HCT116 (cell line): ENCODE data around the gene KCNH2. TPM values are rescaled to one million over a fixed set of nuclear protein-coding genes. Genes with fewer than 3 reads are reported as not detected.

ENCODE experiments used
- ATAC-seq: fragments of 200-7000 bp; cut with Tn5 transposase; 2 replicates; pipeline ENCODE4 v1.9.1; 2020; ENCODE audit warnings: mild to moderate bottlenecking, moderate library complexity
- BruUV-seq: library from RNA; stranded (reverse); fragments of 400-500 nt; replicated peaks from 2 replicates; lab custom pipeline; 2021; lab: Mats Ljungman, UMichigan
- CTCF ChIA-PET: fragments of 300-600 bp; sonication (Branson Sonifier 250); formaldehyde crosslinking; loops from one replicate; lab custom pipeline; 2021; ENCODE audit warnings: antibody characterized with exemption; lab: Charles Lee
- POLR2A ChIA-PET: fragments of 300-600, 350-600 bp; sonication (Branson Sonifier 250); formaldehyde crosslinking; loops from one replicate; lab custom pipeline; 2021; ENCODE audit warnings: antibody characterized with exemption; lab: Charles Lee
- RAD21 ChIA-PET, 2 experiments: fragments of 300-600 bp; sonication (Branson Sonifier 250); formaldehyde crosslinking; loops; one replicate each; lab custom pipeline; 2023; ENCODE audit warnings: low total read pairs in 2 of 2; ENCODE audit not compliant: uncharacterized antibody in 2 of 2, unreplicated experiment in 2 of 2, low non-redundant PET in 1 of 2; lab: Charles Lee
- DNase-seq: peaks from one replicate; pipeline ENCODE4 v3.0.0-alpha.2; 2010; ENCODE audit warnings: low read depth, low spot score
- H2AFZ ChIP-seq: fragments of 200-600 bp; shearing (Covaris generic), sonication (generic); 2 replicates; pipeline ENCODE4 v1.6.1; 2017; ENCODE audit warnings: low read depth, mixed run types, mixed read lengths, antibody characterized with exemption, low read length; ENCODE audit not compliant: poor library complexity, severe bottlenecking
- H3K27ac ChIP-seq: 2 replicates; pipeline ENCODE4 v1.5.1; 2012; ENCODE audit warnings: low read depth, low read length
- H3K27me3 ChIP-seq: fragments of 200-600 bp; sonication (generic); 2 replicates; pipeline ENCODE4 v1.6.1; 2016; ENCODE audit warnings: mixed run types, low read length, mixed read lengths; ENCODE audit not compliant: insufficient read depth
- H3K36me3 ChIP-seq, 2 experiments: fragments of 200-500 bp in 1 of 2; fragments of 200-600 bp in 1 of 2; sonication (Bioruptor generic) in 1 of 2; sonication (generic) in 1 of 2; 2 replicates each; pipeline versions ENCODE4 v1.5.1 to v1.6.1; 2014 to 2016; ENCODE audit warnings: low read length in 2 of 2, inconsistent platforms in 1 of 2, mixed read lengths in 1 of 2, mixed run types in 1 of 2; ENCODE audit not compliant: insufficient read depth in 2 of 2, control insufficient read depth in 1 of 2
- H3K4me1 ChIP-seq, 2 experiments: fragments of 200-600 bp in 1 of 2; sonication (generic) in 1 of 2; 2 replicates each; pipeline versions ENCODE4 v1.5.1 to v1.6.1; 2012 to 2017; ENCODE audit warnings: low read length in 2 of 2, inconsistent platforms in 1 of 2, mild to moderate bottlenecking in 1 of 2, mixed read lengths in 1 of 2, mixed run types in 1 of 2, moderate library complexity in 1 of 2; ENCODE audit not compliant: insufficient read depth in 2 of 2, control insufficient read depth in 1 of 2
- H3K4me2 ChIP-seq: fragments of 200-600 bp; sonication (generic); 2 replicates; pipeline ENCODE4 v1.6.1; 2017; ENCODE audit warnings: mixed run types, low read length, mixed read lengths
- H3K4me3 ChIP-seq, 2 experiments: fragments of 200-600 bp in 1 of 2; sonication (generic) in 1 of 2; replicated peaks in 1 of 2; 2 replicates each; pipeline ENCODE4 v1.5.1; 2011 to 2016; ENCODE audit warnings: low read length in 2 of 2, control low read depth in 1 of 2, low read depth in 1 of 2, mild to moderate bottlenecking in 1 of 2, mixed read lengths in 1 of 2, mixed run types in 1 of 2
- H3K79me2 ChIP-seq: fragments of 200-600 bp; sonication (generic); 2 replicates; pipeline ENCODE4 v1.6.1; 2017; ENCODE audit warnings: mild to moderate bottlenecking, mixed run types, low read length, moderate library complexity, mixed read lengths; ENCODE audit not compliant: insufficient read depth
- H3K9ac ChIP-seq: fragments of 200-600 bp; sonication (generic); 2 replicates; pipeline ENCODE4 v1.6.1; 2016; ENCODE audit warnings: low read length, mixed read lengths
- H3K9me2 ChIP-seq: fragments of 200-600 bp; sonication (generic), shearing (Covaris generic); 2 replicates; pipeline ENCODE4 v1.6.1; 2017; ENCODE audit warnings: mixed run types, mild to moderate bottlenecking, moderate library complexity; ENCODE audit not compliant: insufficient read depth
- H3K9me3 ChIP-seq, 2 experiments: fragments of 200-500 bp in 1 of 2; fragments of 200-600 bp in 1 of 2; sonication (Bioruptor generic) in 1 of 2; sonication (generic) in 1 of 2; 2 replicates each; pipeline ENCODE4 v1.6.1; 2014 to 2017; ENCODE audit warnings: low read length in 2 of 2, mixed read lengths in 2 of 2, inconsistent platforms in 1 of 2, low read depth in 1 of 2, mild to moderate bottlenecking in 1 of 2, mixed run types in 1 of 2, moderate library complexity in 1 of 2; ENCODE audit not compliant: control insufficient read depth in 1 of 2, insufficient read depth in 1 of 2
- H4K20me1 ChIP-seq: fragments of 200-600 bp; sonication (generic), shearing (Covaris generic); 2 replicates; pipeline ENCODE4 v1.6.1; 2017; ENCODE audit warnings: mixed run types, mild to moderate bottlenecking, moderate library complexity; ENCODE audit not compliant: insufficient read depth
- CBX3 ChIP-seq: IDR thresholded peaks from 2 replicates; pipeline ENCODE4 v1.6.1; 2012; ENCODE audit warnings: low read depth
- ELF1 ChIP-seq: IDR thresholded peaks from 2 replicates; pipeline ENCODE4 v1.6.1; 2012; ENCODE audit warnings: low read depth, borderline replicate concordance
- JUND ChIP-seq: IDR thresholded peaks from 2 replicates; pipeline ENCODE4 v1.6.1; 2012
- POLR2AphosphoS5 ChIP-seq: IDR thresholded peaks from 2 replicates; pipeline ENCODE4 v1.6.1; 2011; ENCODE audit warnings: mild to moderate bottlenecking, low read depth, low read length, moderate library complexity
- YY1 ChIP-seq: IDR thresholded peaks from 2 replicates; pipeline ENCODE4 v1.6.1; 2011; ENCODE audit warnings: low read length, low read depth, moderate library complexity, mild to moderate bottlenecking; ENCODE audit not compliant: insufficient replicate concordance; ENCODE audit errors: extremely low read depth
- ZFX ChIP-seq: fragments of 450-650 bp; IDR thresholded peaks from 2 replicates; pipeline ENCODE4 v1.6.1; 2017
- intact Hi-C: fragments of 100-400 bp; cut with micrococcal nuclease; formaldehyde crosslinking; loops from 2 replicates; pipeline ENCODE4 v1.10.0; 2022
- total RNA-seq: library from RNA; stranded (reverse); gene quantifications from one replicate; pipeline ENCODE4 v1.2.1, GENCODE V29; 2021; ENCODE audit not compliant: unreplicated experiment
- TF ChIP-seq, protein P1 (sequence below): IDR thresholded peaks from 2 replicates; pipeline ENCODE4 v1.6.1; 2011; ENCODE audit warnings: mild to moderate bottlenecking, low read length, moderate library complexity; ENCODE audit not compliant: insufficient replicate concordance; ENCODE audit errors: extremely low read depth
- TF ChIP-seq, protein P2 (sequence below): IDR thresholded peaks from 2 replicates; pipeline ENCODE4 v1.6.1; 2012; ENCODE audit warnings: low read depth
- TF ChIP-seq, protein P3 (sequence below): IDR thresholded peaks from 2 replicates; pipeline ENCODE4 v1.6.1; 2012

Gene KCNH2
- total RNA-seq, 1 experiment from 2014 or later, result 9.7 TPM

DNA sequence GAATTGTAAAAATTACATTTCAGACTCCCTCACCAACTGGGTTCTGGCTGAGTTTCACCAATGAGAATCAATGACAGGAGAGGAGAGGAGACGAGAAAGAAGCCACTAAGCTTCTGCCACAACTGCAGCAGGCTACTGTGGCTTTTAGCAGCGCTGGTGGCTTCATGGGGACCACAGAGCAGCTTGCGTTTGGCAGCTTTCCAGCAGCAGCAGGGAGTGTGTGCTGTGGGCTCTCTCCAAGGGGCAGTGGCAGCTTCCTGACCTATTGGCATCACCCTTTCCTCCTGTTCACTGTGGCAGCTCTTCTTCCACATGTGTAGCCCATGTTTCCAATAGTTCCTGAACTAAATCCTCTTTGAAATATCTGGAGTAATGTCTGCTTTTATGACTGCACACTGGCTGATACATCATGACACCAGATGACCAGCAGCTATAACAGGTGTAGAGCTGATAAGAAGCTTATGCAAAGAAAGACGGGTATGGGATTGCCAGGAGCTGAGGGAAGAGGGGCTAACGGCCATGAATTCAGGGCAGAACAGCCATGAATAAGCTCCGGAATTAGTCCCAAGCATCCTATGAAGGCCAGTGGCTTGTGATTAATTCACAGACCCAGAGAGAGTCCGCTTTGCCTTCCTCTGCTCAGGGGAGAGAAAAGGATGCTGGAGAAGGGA, 46.8 kb downstream of the KCNH2 start:
- no peak overlapping the region for H3K4me3 ChIP-seq
- POLR2A ChIA-PET, result no interaction called here
- H3K4me1 ChIP-seq, result no peaks in the 10 kb centered on the region
- no peak for ATAC-seq
- H3K9me3 ChIP-seq, result no peaks in the 10 kb centered on the region
- CTCF ChIA-PET, result no interaction called here
- no peak overlapping the region for H3K27ac ChIP-seq
- no peak overlapping the region for H2AFZ ChIP-seq
- H4K20me1 ChIP-seq, result no peaks in the 10 kb centered on the region
- no peaks in the 10 kb centered on the region for H3K79me2 ChIP-seq
- H3K9ac ChIP-seq, result no peak overlapping the region
- intact Hi-C loops, result no loop called here
- no peak for TF ChIP-seq ELF1
- TF ChIP-seq ZFX, result no peak
- TF ChIP-seq, protein P1, sequence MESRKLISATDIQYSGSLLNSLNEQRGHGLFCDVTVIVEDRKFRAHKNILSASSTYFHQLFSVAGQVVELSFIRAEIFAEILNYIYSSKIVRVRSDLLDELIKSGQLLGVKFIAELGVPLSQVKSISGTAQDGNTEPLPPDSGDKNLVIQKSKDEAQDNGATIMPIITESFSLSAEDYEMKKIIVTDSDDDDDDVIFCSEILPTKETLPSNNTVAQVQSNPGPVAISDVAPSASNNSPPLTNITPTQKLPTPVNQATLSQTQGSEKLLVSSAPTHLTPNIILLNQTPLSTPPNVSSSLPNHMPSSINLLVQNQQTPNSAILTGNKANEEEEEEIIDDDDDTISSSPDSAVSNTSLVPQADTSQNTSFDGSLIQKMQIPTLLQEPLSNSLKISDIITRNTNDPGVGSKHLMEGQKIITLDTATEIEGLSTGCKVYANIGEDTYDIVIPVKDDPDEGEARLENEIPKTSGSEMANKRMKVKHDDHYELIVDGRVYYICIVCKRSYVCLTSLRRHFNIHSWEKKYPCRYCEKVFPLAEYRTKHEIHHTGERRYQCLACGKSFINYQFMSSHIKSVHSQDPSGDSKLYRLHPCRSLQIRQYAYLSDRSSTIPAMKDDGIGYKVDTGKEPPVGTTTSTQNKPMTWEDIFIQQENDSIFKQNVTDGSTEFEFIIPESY, result no peak
- no peak for TF ChIP-seq CBX3
- TF ChIP-seq, all 23 proteins: peak for 0
- RAD21 ChIA-PET, result no interaction called here
- Histone ChIP-seq H3K4me2 (no peak overlapping the region), H3K36me3 (no peaks in the 10 kb centered on the region), H3K9me2 (no peaks in the 10 kb centered on the region), H3K27me3 (no peaks in the 10 kb centered on the region)
- DNase-seq, result no peak
- BruUV-seq, result no TSS peak

DNA sequence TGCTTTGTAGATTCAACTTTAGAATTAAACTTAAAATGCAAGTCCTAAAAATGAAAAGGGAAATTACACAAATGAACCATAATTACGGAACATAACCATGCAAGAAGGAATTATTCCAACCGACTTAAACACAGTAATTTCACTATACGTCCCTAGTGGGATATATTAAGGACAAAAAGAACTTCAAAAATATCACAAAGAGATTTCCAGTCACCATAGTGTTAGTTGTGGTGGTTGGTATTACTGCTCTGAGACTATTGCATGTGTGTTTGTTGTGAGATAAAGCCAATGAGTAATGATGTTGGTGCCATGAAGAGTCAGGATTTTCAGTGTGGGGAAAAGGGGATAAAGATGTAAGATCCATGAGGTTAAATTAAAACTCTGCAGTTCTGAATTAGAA, 49.6 kb downstream of the KCNH2 start:
- CTCF ChIA-PET, result no interaction called here
- ATAC-seq (no peak), DNase-seq (no peak)

More for the DNA sequence above, 49.6 kb downstream of the KCNH2 start:
- H2AFZ ChIP-seq, result no peak overlapping the region
- ChIA-PET RAD21 (no interaction called here), POLR2A (no interaction called here)
- BruUV-seq, result no TSS peak
- TF ChIP-seq, protein P2, sequence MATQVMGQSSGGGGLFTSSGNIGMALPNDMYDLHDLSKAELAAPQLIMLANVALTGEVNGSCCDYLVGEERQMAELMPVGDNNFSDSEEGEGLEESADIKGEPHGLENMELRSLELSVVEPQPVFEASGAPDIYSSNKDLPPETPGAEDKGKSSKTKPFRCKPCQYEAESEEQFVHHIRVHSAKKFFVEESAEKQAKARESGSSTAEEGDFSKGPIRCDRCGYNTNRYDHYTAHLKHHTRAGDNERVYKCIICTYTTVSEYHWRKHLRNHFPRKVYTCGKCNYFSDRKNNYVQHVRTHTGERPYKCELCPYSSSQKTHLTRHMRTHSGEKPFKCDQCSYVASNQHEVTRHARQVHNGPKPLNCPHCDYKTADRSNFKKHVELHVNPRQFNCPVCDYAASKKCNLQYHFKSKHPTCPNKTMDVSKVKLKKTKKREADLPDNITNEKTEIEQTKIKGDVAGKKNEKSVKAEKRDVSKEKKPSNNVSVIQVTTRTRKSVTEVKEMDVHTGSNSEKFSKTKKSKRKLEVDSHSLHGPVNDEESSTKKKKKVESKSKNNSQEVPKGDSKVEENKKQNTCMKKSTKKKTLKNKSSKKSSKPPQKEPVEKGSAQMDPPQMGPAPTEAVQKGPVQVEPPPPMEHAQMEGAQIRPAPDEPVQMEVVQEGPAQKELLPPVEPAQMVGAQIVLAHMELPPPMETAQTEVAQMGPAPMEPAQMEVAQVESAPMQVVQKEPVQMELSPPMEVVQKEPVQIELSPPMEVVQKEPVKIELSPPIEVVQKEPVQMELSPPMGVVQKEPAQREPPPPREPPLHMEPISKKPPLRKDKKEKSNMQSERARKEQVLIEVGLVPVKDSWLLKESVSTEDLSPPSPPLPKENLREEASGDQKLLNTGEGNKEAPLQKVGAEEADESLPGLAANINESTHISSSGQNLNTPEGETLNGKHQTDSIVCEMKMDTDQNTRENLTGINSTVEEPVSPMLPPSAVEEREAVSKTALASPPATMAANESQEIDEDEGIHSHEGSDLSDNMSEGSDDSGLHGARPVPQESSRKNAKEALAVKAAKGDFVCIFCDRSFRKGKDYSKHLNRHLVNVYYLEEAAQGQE, result no peak
- TF ChIP-seq POLR2AphosphoS5 (no peak), YY1 (no peak), JUND (no peak), CBX3 (no peak)
- TF ChIP-seq, protein P3, sequence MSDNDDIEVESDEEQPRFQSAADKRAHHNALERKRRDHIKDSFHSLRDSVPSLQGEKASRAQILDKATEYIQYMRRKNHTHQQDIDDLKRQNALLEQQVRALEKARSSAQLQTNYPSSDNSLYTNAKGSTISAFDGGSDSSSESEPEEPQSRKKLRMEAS, result no peak
- H3K4me2 ChIP-seq, result no peak overlapping the region
- H3K4me1 ChIP-seq, result no peaks in the 10 kb centered on the region
- H3K36me3 ChIP-seq, result no peaks in the 10 kb centered on the region
- H3K9me2 ChIP-seq, result no peaks in the 10 kb centered on the region
- H3K27ac ChIP-seq, result no peak overlapping the region
- no peak overlapping the region for H3K4me3 ChIP-seq
- H4K20me1 ChIP-seq, result no peaks in the 10 kb centered on the region
- no peaks in the 10 kb centered on the region for H3K27me3 ChIP-seq
- no peak overlapping the region for H3K9ac ChIP-seq
- intact Hi-C loops, result no loop called here
- no peaks in the 10 kb centered on the region for H3K9me3 ChIP-seq
- H3K79me2 ChIP-seq, result no peaks in the 10 kb centered on the region
